HS-27A (cell line): ENCODE data around the gene STIM1.

Source experiments
- DNase-seq: peaks from one replicate; pipeline ENCODE4 v3.0.0-alpha.2; 2012; ENCODE audit warnings: low read depth, missing footprints

Gene STIM1

GRCh38 chr11:3952715-3953114 lies 97.3 kb downstream of the STIM1 start:
- no peak for DNase-seq

DNA sequence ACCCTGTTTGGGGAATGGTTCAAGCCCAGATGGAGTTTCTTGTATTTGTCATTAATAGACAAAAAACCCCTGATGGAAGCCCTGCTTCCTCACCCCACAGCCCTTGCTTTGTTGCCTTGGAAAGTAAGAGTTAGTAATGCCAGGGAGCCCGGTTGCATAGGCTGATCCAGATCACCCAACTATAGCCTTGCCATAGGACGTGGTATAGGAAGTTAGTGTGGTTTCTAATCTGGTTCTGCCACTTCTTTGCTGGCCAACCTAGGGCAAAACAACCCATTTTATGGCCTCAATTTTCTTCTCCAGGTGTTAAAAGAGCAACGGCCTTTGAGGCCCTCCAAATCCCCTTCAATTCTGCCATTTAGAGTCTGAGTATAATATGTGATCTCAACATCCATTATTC lies 97.9 kb downstream of the STIM1 start:
- no peak for DNase-seq

DNA sequence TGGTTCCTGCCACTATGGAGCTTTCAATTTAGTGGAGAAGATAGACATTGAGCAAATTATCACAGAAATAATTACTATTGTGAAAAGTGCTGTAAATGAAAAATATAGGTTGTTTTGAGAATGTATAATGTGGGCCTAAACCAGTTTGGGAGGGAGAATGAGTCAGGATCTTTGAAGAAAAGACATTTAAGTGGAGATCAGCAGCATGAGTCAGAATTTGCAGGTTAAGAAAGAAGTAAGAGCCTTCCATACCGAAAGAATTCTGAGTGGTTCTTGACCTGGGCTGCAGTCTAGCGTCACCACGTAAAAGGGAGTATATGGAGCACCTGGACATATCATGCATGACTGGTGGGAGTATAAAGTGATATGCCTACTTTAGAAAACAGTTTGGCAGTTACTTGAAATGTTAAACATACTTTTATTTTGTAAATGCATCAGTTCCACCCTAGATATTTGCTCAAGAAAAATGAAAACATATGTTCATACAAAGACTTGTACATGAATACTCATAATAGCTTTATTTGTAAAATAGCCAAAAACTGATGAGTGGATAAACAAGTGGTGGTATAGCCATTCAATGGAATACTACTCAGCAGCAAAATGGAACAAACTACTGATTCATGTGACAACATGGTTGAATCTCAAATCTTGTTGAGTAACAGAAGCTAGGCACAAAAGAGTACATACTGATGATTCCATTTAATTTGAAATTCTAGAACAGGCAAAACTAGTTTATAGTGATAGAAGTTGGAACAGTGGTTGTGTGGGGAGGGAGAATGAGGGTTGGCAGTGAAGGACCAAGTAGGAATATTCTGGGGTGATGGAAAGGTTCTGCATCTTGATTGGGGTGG lies 99.2 kb downstream of the STIM1 start:
- no peak for DNase-seq

DNA sequence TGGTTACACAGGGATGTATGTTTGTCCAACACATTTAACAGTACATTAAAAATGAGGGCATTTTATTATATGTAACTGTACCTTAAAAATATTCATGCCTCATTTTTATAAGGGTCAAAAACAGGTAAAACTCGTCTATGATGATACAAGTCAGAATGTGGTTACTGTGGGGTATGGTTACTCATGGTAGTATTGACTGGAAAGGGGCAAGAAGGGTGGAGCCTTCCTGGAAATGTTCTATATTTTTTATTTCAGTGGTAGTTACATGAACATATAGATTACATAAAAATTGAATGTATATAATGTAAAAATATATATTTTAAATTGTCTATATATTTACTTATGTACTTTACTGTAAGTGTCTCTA lies 99.8 kb downstream of the STIM1 start:
- no peak for DNase-seq

- DNase-seq = no peak
Measured at GRCh38 chr11:3956038-3956437, 100.6 kb downstream of the STIM1 start.

DNA sequence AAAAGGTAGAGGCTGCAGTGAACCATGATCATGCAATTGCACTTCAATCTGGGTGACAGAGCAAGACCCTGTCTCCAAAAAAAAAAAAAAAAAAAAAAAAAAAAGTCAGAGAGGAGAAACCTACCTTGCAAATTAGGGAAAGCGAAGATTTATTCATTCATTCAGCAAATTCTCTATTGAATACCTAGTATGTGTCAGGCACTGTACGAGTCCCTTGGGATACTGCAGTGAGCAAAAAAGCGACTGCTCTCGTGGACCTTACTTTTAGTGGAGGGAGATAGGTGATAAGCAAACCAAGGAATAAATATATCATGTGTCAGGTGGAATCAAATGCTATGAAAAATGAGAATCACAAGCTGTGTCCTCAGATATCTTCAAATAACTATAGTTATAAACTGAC lies 101.3 kb downstream of the STIM1 start:
- no peak for DNase-seq

DNA sequence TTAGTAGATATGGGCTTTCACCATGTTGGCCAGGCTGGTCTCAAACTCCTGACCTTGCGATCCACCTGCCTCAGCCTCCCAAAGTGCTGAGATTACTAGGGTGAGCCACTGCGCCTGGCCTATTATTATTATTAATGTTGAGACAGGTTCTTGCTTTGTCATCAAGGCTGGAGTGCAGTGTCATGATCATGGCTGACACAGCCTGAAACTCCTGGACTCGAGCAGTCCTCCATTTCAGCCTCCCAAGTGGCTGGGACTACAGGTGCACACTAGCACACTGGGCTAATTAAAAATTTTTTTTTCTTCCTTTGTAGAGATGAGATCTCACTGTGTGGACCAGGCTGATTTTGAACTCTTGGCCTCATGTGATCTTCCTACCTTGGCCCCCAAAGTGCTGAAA lies 102.0 kb downstream of the STIM1 start:
- DNase-seq = no peak

- no peak for DNase-seq
Measured at GRCh38 chr11:3958281-3958680, 102.8 kb downstream of the STIM1 start.

GRCh38 chr11:3959015-3959902 lies 103.8 kb downstream of the STIM1 start:
- DNase-seq = peak; percentile 54

DNA sequence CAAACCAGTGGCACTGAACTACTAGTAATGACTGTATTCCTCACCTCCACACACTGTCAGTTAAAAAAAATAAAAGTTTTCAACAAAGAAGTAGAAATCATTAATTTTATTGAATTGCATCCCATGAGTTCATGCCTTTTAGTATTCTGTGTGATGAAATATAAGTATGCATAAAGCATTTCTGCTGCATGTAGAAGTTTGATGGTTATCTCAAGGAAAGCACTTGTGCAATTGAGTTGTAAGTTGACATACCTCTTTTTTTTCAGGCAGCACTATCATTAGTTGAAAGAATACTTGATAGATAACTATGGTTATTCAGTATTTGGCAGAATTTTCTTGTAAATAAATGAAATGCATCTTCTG lies 104.4 kb downstream of the STIM1 start:
- DNase-seq = no peak

DNA sequence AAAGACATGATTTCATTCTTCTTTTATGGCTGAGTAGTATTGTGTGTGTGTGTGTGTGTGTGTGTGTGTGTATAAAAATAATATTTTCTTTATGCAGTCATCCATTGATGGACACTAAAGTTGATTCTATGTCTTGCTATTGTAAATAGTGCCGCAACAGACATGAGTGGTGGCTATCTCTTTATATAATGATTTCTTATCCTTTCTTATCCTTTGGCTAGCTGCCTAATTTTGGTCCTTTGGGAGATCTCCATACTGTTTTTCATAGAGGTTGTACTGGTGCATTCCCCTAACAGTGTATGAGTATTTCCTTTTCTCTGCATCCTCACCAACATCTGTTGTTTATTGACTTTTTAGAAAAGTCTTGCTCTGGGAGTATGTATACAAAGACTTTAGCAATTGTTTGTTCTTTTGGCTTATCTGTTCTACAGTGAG lies 107.0 kb downstream of the STIM1 start:
- DNase-seq = no peak

DNA sequence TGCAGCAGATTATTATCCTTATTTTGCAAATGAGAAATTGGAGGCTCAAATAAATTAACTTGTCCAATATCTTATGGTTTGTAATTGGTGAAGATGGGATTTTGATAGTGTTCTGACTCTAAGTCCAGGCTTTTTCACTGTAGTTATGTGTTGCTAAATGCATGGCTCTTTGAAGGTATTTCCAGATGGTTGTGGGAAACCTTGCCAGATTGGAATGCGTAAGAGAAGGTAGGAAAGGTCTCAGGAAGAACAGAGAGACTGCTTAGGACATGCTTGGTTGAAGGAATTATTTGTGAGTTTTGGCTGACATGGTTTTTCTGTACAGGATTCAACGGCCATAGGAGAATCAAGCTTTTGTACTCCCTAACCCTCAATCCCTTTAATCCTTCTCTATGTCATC lies 108.6 kb downstream of the STIM1 start:
- no peak for DNase-seq

DNA sequence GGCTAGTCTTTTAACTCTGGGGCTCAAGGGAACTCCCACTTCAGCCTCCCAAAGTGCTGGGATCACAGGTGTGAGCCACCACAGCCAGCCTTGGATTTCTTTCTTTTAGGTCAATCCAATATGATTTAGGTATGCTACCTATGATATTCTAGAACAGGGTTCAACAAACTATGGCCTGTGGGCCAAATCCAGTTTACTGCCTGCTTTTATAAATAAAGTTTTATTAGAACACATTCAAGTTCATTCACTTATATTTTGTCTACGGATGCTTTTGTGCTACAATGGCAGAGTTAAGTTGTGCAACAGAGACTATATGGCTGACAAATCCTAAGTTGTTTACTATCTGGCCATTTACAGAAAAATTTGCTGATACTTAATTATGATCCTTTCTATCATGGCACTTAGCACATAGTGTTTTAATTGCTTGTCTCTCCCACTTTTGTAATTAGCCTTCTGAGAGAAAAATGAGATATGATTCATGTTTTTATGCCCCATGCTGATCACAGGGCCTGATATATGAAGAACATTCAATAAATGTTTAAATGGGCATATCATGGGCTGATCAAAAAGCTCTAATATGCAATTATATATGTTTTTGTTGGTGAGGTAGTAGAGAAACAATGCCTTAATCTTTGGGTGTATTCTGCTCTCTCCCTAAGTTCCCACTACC lies 109.6 kb downstream of the STIM1 start:
- DNase-seq = no peak

GRCh38 chr11:3967695-3968094 lies 112.2 kb downstream of the STIM1 start:
- DNase-seq = no peak

GRCh38 chr11:3969200-3969599 lies 113.7 kb downstream of the STIM1 start:
- no peak for DNase-seq

DNA sequence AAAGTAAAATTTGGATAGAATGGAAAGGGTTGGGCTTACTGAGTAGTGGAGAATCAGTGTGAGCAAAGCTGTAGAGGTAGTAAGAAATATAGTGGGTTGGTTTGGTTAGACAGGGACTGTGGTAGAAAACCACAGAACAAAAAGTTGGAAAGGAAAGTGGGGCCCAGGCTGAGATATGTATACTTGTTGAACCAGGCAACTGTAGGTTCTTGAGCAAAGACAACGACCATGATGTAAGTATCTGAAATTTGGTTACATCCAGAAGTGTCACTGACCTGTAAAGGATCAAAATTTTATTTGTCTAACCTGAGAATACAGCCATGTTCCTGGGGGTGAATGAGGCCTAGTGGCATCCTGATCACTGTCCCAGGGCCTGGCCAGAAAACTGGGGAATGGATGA lies 114.1 kb downstream of the STIM1 start:
- no peak for DNase-seq

DNA sequence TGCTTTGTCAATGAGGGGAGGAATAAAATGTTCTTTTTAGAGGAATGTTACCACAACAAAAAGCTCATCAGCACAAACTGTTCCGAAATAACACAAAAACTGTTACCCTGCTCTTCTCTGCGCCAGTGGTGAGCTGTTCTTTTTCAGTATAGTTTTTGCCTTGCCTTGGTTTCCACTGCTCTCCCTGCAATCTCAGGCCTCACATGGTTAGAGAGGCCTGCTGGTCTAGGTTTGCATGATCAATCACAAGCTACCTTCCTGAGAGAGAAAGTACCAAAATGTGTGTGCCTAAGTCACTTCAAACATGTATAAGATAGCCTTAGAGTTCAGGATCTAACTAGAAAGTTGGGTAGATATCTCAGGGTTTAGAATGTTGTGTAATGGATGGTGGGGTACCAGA lies 114.6 kb downstream of the STIM1 start:
- no peak for DNase-seq

DNA sequence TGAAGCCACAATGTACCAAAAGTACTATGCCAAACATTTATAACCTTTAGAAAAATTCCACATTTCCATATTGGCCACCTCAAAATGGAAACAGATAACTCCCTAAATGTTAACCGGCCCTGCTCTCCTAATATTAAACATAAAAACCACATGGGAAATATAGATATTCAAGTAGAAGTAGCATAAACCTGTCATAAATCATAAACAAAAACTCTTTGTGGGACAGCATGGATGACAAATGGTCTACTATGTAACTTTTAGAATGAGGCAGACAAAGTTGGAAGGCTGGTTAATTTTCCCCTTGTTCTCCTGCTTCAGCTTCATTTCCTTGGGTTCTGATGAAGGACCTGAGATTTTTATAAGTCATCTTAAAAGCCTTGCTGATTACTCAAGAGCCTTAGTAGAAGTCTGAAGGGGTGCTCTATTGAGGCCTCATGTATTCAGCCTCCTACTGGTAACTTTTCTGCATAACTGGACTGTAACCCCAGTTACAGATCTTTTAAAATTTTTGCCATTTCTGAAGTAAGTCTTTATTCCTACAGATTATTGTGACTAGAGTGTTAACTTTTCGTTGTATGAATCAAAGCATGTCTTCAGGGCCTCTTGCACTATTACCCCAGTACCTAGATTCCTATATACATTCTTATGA lies 116.4 kb downstream of the STIM1 start:
- no peak for DNase-seq

DNA sequence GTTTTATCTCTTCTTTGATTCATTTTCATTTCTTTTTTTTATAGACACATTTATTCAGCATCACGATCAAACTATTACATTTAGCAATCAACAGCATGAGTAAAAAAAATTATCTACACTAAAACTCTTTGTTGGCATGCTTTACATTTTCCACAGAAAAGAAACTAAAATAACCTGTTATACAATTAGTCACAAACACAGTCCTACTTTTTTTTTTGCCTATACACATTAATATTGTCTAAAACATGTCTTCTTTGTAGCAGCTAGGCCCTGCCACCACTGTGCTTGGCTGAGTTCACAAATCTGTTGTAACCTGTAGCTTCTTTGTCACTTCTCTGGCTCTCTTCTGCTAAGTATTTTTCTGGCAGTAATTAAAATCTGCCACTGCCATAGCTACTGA lies 117.0 kb downstream of the STIM1 start:
- DNase-seq = no peak

DNA sequence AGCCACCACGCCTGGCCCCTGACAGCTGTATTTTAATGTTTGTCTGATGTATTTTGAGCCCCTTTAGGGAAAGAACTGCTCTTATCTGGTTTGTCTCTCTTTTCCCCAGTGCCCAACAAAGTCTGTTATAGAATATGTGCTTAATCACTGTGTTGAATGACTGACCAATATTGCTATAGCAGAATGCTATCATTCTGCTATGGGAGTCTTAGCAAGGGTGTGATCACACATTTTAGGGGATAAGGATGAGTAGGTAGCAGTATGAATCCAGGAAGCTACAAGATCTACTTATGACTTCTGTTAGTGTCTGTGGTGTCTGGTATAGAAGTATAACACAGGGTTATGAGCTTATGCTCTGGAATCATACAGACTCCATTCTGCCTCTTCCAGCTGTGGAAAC lies 121.6 kb downstream of the STIM1 start:
- no peak for DNase-seq

GRCh38 chr11:3981084-3981633 lies 125.7 kb downstream of the STIM1 start:
- DNase-seq = no peak

DNA sequence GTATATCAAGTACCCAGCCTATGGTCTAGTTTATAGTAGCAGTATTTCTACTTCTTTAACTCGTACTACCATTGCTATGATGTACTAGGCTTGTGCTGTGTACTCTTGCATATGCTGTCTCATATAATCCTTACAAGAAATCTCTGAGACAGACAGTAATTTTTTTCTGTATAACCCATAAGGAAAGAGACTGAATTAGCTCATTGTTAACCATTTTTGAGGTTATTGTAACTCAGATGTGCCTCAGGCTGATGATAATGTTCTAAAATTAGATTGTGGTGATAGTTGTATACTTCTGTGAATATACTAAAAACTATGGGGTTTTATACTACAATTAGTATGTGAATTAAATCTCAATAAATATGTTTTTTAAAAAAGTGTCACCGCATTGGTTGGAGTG lies 127.0 kb downstream of the STIM1 start:
- DNase-seq = no peak
